ENCODE results near the gene LRRN1. TPM values are rescaled to one million over a fixed set of nuclear protein-coding genes. Genes with fewer than 3 reads are reported as not detected.

LRRN1 gene
- total and polyA plus RNA-seq, 2 of the 4 experiments (the other 2 are of a cell fraction) = 0.18 to 0.41 TPM

- Histone ChIP-seq H2BK20ac (ENCODE audit: low read depth, low read length) (no peak overlapping the region), H3K14ac (replicated peaks; ENCODE audit: low read depth, low read length) (no peak overlapping the region), H3K36me3 (ENCODE audit: control insufficient read depth, insufficient read depth, low read length) (no peaks in the 10 kb centered on the region), H3K4ac (ENCODE audit: low read depth, low read length) (no peak overlapping the region), H3K9ac (ENCODE audit: low read depth, low read length) (no peak overlapping the region), H4K8ac (ENCODE audit: low read depth in 2 of 2, low read length in 2 of 2) (no peak overlapping the region), H4K20me1 (ENCODE audit: insufficient read depth, low read length) (no peaks in the 10 kb centered on the region), H2BK5ac (ENCODE audit: low read depth, low read length, poor library complexity, severe bottlenecking) (no peak overlapping the region), H3K9me3 (ENCODE audit: control insufficient read depth, insufficient read depth, low read length) (peaks cover 11% of the 10 kb centered on the region), H3K27me3 (ENCODE audit: control insufficient read depth, insufficient read depth, low read length) (no peaks in the 10 kb centered on the region), H3K4me2 (ENCODE audit: low read depth, low read length) (no peak overlapping the region), H2AK9ac (replicated peaks; ENCODE audit: low read depth, low read length, poor library complexity) (no peak overlapping the region), H2AK5ac (ENCODE audit: low read depth, low read length) (no peak overlapping the region), H2BK15ac (ENCODE audit: low read depth, low read length) (no peak overlapping the region), H3K9me1 (ENCODE audit: insufficient read depth, low read length) (no peaks in the 10 kb centered on the region), H3K23ac (ENCODE audit: low read depth, low read length) (no peak overlapping the region), H3K56ac (ENCODE audit: extremely low read depth, insufficient read depth, low read length) (no peak overlapping the region), H4K91ac (ENCODE audit: insufficient read depth, low read depth, low read length) (no peak overlapping the region), H3K18ac (ENCODE audit: low read depth, low read length) (no peak overlapping the region), H3K4me3 (ENCODE audit: insufficient read depth, low read depth, low read length) (no peak overlapping the region), H4K5ac (ENCODE audit: low read depth, low read length) (no peak overlapping the region), H3K79me1 (ENCODE audit: low read depth in 1 of 2, low read length in 2 of 2) (no peaks in the 10 kb centered on the region), H3K4me1 (ENCODE audit: control insufficient read depth, insufficient read depth, low read length) (no peaks in the 10 kb centered on the region), H2AFZ (replicated peaks; ENCODE audit: low read length, poor library complexity) (no peak overlapping the region), H2BK120ac (ENCODE audit: low read depth, low read length) (no peak overlapping the region), H3K27ac (ENCODE audit: insufficient read depth, low read length) (no peak overlapping the region)
- ChIA-PET POLR2A (ENCODE audit: unreplicated experiment) (no interaction called here), CTCF (no interaction called here)
- intact Hi-C loops (cut with micrococcal nuclease) (no loop called here), in situ Hi-C loops (cut with MboI; ENCODE audit: low sequenced_read_pairs) (no loop called here), dilution Hi-C loops (cut with HindIII; ENCODE audit: low sequenced_read_pairs, unreplicated experiment) (no loop called here)
- no CpG with 5 or more reads among the region's 4 CpGs for WGBS, 2 experiments (ENCODE audit: extremely low coverage in 2 of 2, insufficient read length in 1 of 2)
- no TSS peak for BruUV-seq (replicated peaks)
- ATAC-seq (ENCODE audit: low read depth) (no peak), DNase-seq (no peak)
- TF ChIP-seq RCOR1 (IDR thresholded peaks at IDR 0.05; ENCODE audit: insufficient replicate concordance, low read length) = no peak
- TF ChIP-seq MAFK (IDR thresholded peaks at IDR 0.05; ENCODE audit: low read depth, low read length) = no peak
- TF ChIP-seq RAD21 (IDR thresholded peaks at IDR 0.05; ENCODE audit: low read length) = no peak
- no peak for TF ChIP-seq RFX5 (IDR thresholded peaks at IDR 0.05; ENCODE audit: low read depth, low read length)
Observed at GRCh38 chr3:3776607-3777006, 22.6 kb upstream of the LRRN1 start.

All from IMR-90 (cell line).